Colonic mucosa (tissue), 4 donors: ENCODE measurements around the gene GASK1A. TPM values are rescaled to one million over a fixed set of nuclear protein-coding genes. Genes with fewer than 3 reads are reported as not detected.

Experiments used
- DNase-seq: peaks from one replicate; pipeline ENCODE4 v3.0.0-alpha.2; 2020
- H3K27ac ChIP-seq: fragments of 200-600 bp; one replicate; pipeline ENCODE4 v1.8.0; 2021
- H3K27me3 ChIP-seq: fragments of 200-600 bp; one replicate; pipeline ENCODE4 v1.8.0; 2021
- H3K36me3 ChIP-seq: fragments of 200-600 bp; one replicate; pipeline ENCODE4 v1.8.0; 2021
- H3K4me1 ChIP-seq: fragments of 200-600 bp; one replicate; pipeline ENCODE4 v1.8.0; 2021; ENCODE audit warnings: mild to moderate bottlenecking
- H3K4me3 ChIP-seq: fragments of 200-600 bp; one replicate; pipeline ENCODE4 v1.8.0; 2021
- H3K9ac ChIP-seq, 2 donors: one replicate each; pipeline ENCODE4 v1.7.0; 2013; ENCODE audit warnings: control low read depth in 2 of 2, low read depth in 2 of 2, low read length in 2 of 2
- H3K9me3 ChIP-seq: fragments of 200-600 bp; one replicate; pipeline ENCODE4 v1.8.0; 2021
- CTCF ChIP-seq: fragments of 200-600 bp; IDR thresholded peaks from one replicate; pipeline ENCODE4 v1.8.0; 2022; ENCODE audit warnings: antibody characterized with exemption, mild to moderate bottlenecking
- intact Hi-C: fragments of 100-400 bp; cut with DNase I; formaldehyde crosslinking; loops from one replicate; pipeline ENCODE4 v1.14.1; 2022
- total RNA-seq, 2 donors: library from RNA; stranded (reverse); fragmentation: NEBNext Ultra II Directional in 1 of 2; extraction: Animal tissue kit (Norgen Biotek cat#: 25700) in 1 of 2; gene quantifications; one replicate each; pipeline ENCODE4 v1.2.1, GENCODE V29; 2021
- donor health status: healthy.
- donor health status: DM: no; HTN: no; CAD: no.
- donor health status: DM: no; HTN: no; CAD: no.

The GASK1A gene
- total RNA-seq, 2 donors from 2014 or later = 1.3 to 2.2 TPM

DNA sequence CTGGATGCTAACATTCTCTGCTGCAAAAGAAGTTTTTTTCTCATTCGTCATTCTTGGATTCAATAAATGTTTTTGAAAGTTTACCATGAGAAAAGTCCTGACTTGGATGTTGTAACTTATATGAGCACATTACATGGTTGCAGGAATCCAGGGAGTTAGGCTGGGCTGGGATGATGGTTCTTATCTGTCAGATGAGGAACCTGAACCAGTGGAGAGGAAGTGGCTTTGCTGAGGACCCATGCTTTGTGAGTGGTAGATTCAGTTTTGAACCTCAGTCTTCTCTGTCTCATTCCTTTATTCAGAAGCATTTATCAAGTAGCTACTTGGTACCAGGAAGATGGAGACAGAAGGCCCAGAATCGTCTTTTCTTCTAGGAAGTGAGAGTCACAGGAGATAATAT is 3.7 kb upstream of the GASK1A start:
- no peaks in the 10 kb centered on the region for H3K36me3 ChIP-seq
- intact Hi-C loops = loop anchor here (10.0 kb wide), 1 partner anchor 129 kb away; the partner anchor contains the start of gene POMGNT2
- no peak overlapping the region for H3K9ac ChIP-seq
- H3K4me1 ChIP-seq = no peaks in the 10 kb centered on the region
- H3K27ac ChIP-seq = no peak overlapping the region
- peaks cover 10% of the 10 kb centered on the region for H3K27me3 ChIP-seq
- no peak overlapping the region for H3K4me3 ChIP-seq
- H3K9me3 ChIP-seq = no peaks in the 10 kb centered on the region
- no peak for DNase-seq
- no peak for TF ChIP-seq CTCF

DNA sequence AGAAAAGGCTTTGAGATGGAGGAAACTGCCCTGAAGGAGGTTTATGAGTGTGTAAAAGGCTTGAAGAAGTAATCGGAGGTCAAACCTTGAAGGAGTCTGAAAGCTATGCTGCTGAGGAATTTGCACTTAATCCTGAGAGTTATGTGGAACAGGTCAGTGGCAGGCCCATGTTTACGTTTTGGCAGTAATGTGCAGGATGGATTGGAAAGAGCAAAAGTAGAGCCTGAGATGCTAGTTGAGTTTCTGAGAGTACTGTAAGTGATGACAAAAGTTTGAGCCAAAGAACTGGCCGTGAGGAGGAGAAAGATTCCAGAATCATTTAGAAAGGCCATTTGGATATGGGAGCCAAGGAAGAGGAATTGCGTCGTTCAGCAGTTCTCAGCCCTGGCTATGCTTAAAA is 3.2 kb upstream of the GASK1A start:
- intact Hi-C loops = loop anchor here (10.0 kb wide), 1 partner anchor 129 kb away; the partner anchor contains the start of gene POMGNT2
- TF ChIP-seq CTCF = no peak
- no peak overlapping the region for H3K27ac ChIP-seq

DNA sequence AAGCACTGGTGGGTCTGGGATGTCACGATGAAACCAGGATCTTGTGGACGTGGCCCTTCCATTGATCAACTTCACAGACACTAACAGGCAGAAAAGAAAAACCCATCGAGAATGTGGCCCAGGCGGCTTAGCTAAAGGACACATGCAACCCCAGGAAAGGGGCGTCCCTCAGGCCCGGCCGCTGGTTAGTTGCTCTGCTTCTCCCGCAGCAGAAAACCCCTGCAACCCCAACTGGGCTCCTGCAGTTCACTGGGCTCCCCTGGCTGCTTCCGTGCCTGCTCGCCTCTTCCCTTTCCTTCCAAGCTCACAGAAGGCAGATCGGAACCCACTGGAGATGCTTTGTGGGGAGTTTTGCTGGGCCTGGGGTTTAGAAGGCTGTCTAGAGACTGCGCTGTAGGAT is 1.1 kb downstream of the GASK1A start:
- no peak overlapping the region for H3K27ac ChIP-seq
- no peaks in the 10 kb centered on the region for H3K4me1 ChIP-seq
- no peak overlapping the region for H3K4me3 ChIP-seq
- intact Hi-C loops = no loop called here
- H3K9ac ChIP-seq = no peak overlapping the region
- peaks cover 10% of the 10 kb centered on the region for H3K27me3 ChIP-seq
- H3K9me3 ChIP-seq = no peaks in the 10 kb centered on the region
- no peak for TF ChIP-seq CTCF
- H3K36me3 ChIP-seq = no peaks in the 10 kb centered on the region
- no peak for DNase-seq

More for the DNA sequence above, 3.2 kb upstream of the GASK1A start:
- Histone ChIP-seq H3K9me3 (no peaks in the 10 kb centered on the region), H3K36me3 (no peaks in the 10 kb centered on the region), H3K9ac (no peak overlapping the region), H3K27me3 (peaks cover 10% of the 10 kb centered on the region), H3K4me3 (no peak overlapping the region), H3K4me1 (no peaks in the 10 kb centered on the region)
- no peak for DNase-seq

DNA sequence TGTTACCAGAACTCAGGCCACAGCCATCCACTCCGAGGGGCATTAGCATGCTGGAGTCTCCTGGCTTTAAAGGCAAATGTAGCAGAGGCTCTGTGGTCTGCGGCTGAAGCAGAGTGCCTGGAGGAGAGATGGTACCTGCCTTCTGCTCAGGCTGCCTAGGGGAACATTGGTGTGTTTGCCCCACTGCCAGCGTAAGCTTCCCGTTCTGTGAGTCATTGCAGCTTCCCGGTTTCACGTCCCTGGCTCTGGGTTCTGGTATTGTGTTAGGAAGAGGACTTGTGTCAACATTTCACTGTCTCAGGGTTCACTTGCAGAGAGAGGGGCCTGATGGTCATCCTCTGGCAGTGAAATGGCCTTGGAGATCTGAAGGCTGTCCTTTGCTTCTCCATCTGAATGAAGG is 1.8 kb downstream of the GASK1A start:
- DNase-seq = no peak
- peaks cover 10% of the 10 kb centered on the region for H3K27me3 ChIP-seq
- TF ChIP-seq CTCF = no peak

GRCh38 chr3:42982645-42983412 is 3.7 kb downstream of the GASK1A start:
- Histone ChIP-seq H3K4me1 (no peaks in the 10 kb centered on the region), H3K9ac (no peak overlapping the region), H3K27ac (no peak overlapping the region), H3K4me3 (no peak overlapping the region), H3K36me3 (no peaks in the 10 kb centered on the region), H3K27me3 (peaks cover 10% of the 10 kb centered on the region), H3K9me3 (no peaks in the 10 kb centered on the region)
- intact Hi-C loops = no loop called here
- TF ChIP-seq CTCF = no peak
- no peak for DNase-seq

More for the DNA sequence above, 1.8 kb downstream of the GASK1A start:
- intact Hi-C loops = no loop called here
- no peak overlapping the region for H3K9ac ChIP-seq
- no peak overlapping the region for H3K4me3 ChIP-seq
- no peak overlapping the region for H3K27ac ChIP-seq
- no peaks in the 10 kb centered on the region for H3K4me1 ChIP-seq
- H3K9me3 ChIP-seq = no peaks in the 10 kb centered on the region
- no peaks in the 10 kb centered on the region for H3K36me3 ChIP-seq
